ENCODE measurements around the gene FOXN4.

Gene FOXN4

GRCh38 chr12:109293106-109293505 is 16.0 kb downstream of the FOXN4 start:
- no peak overlapping the region for H3K4me3 ChIP-seq (ENCODE audit: low read depth, low read length)
- TF ChIP-seq, protein P1, sequence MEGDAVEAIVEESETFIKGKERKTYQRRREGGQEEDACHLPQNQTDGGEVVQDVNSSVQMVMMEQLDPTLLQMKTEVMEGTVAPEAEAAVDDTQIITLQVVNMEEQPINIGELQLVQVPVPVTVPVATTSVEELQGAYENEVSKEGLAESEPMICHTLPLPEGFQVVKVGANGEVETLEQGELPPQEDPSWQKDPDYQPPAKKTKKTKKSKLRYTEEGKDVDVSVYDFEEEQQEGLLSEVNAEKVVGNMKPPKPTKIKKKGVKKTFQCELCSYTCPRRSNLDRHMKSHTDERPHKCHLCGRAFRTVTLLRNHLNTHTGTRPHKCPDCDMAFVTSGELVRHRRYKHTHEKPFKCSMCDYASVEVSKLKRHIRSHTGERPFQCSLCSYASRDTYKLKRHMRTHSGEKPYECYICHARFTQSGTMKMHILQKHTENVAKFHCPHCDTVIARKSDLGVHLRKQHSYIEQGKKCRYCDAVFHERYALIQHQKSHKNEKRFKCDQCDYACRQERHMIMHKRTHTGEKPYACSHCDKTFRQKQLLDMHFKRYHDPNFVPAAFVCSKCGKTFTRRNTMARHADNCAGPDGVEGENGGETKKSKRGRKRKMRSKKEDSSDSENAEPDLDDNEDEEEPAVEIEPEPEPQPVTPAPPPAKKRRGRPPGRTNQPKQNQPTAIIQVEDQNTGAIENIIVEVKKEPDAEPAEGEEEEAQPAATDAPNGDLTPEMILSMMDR (IDR thresholded peaks at IDR 0.05; ENCODE audit: low read depth, low read length) = no peak

DNA sequence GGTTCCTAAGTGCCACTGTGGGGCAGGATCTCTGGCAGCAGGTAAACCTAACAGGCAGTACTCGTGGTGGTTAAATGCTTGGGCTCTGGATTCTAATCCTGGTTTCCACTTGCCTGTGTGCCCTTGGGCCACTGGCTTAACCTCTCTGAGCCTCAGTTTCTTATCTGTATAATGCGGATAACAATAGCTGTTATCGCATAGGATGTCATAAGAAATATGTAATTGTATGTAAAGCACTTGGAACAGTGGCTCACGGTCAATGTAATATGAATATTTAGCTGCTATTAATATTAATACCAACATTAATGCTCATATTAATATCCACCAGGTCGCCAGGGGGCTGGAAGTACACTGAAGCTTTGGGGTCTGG is 16.8 kb downstream of the FOXN4 start:
- TF ChIP-seq, protein P1 (IDR thresholded peaks at IDR 0.05; ENCODE audit: low read depth, low read length) = no peak
- H3K4me3 ChIP-seq (ENCODE audit: low read depth, low read length) = no peak overlapping the region

GRCh38 chr12:109291521-109292341 is 17.4 kb downstream of the FOXN4 start:
- no peak overlapping the region for H3K4me3 ChIP-seq (ENCODE audit: low read depth, low read length)
- TF ChIP-seq, protein P1 (IDR thresholded peaks at IDR 0.05; ENCODE audit: low read depth, low read length) = no peak

- TF ChIP-seq, protein P1 (IDR thresholded peaks at IDR 0.05; ENCODE audit: low read depth, low read length) = no peak
- no peak overlapping the region for H3K4me3 ChIP-seq (ENCODE audit: low read depth, low read length)
Measured at GRCh38 chr12:109291117-109291516, 18.0 kb downstream of the FOXN4 start.

GRCh38 chr12:109290061-109290460 is 19.0 kb downstream of the FOXN4 start:
- no peak overlapping the region for H3K4me3 ChIP-seq (ENCODE audit: low read depth, low read length)
- TF ChIP-seq, protein P1 (IDR thresholded peaks at IDR 0.05; ENCODE audit: low read depth, low read length) = no peak

DNA sequence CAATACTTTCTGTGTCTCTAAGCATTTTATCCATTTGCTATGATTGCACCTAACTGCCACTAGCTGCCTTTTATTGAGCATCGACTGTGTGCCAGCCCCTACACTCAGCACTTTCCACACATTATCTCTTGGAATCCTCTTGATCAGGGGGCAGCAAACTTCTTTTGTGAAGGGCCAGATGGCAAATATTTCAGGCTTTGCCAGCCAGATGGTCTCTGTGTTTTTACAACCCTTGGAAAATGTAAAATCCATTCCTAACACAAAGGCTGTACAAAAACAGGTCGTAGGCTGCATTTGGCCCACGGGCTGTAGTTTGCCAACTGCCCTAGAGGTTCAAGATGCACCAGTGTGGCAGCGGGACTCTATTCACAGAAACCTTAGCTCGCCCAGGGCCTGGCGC is 19.5 kb downstream of the FOXN4 start:
- TF ChIP-seq, protein P1 (IDR thresholded peaks at IDR 0.05; ENCODE audit: low read depth, low read length) = no peak
- H3K4me3 ChIP-seq (ENCODE audit: low read depth, low read length) = no peak overlapping the region

- TF ChIP-seq, protein P1 (IDR thresholded peaks at IDR 0.05; ENCODE audit: low read depth, low read length) = no peak
Measured at GRCh38 chr12:109289004-109289403, 20.1 kb downstream of the FOXN4 start.

More at GRCh38 chr12:109289004-109289403, 20.1 kb downstream of the FOXN4 start:
- no peak overlapping the region for H3K4me3 ChIP-seq (ENCODE audit: low read depth, low read length)
